Osteoblast (primary cell): ENCODE results near the gene CLIC5. TPM values are rescaled to one million over a fixed set of nuclear protein-coding genes. Genes with fewer than 3 reads are reported as not detected.

ENCODE experiments used
- DNase-seq: peaks from one replicate; pipeline ENCODE4 v3.0.0; 2011; ENCODE audit warnings: low spot score, mixed read lengths; ENCODE audit not compliant: insufficient read length; ENCODE audit errors: missing footprints
- H2AFZ ChIP-seq: 2 replicates; pipeline ENCODE4 v1.6.0; 2011; ENCODE audit warnings: mild to moderate bottlenecking, low read length
- H3K27ac ChIP-seq: 2 replicates; pipeline ENCODE4 v1.5.1; 2011; ENCODE audit warnings: mild to moderate bottlenecking, low read depth, low read length, moderate library complexity
- H3K27me3 ChIP-seq: 2 replicates; pipeline ENCODE4 v1.6.0; 2012; ENCODE audit warnings: mild to moderate bottlenecking, control low read depth, inconsistent platforms, low read length, moderate library complexity; ENCODE audit not compliant: insufficient read depth
- H3K36me3 ChIP-seq: 2 replicates; pipeline ENCODE4 v1.5.1; 2011; ENCODE audit warnings: mild to moderate bottlenecking, low read length, control low read depth, moderate library complexity; ENCODE audit not compliant: insufficient read depth
- H3K4me1 ChIP-seq: 2 replicates; pipeline ENCODE4 v1.5.1; 2011; ENCODE audit warnings: mild to moderate bottlenecking, low read length, control low read depth, moderate library complexity; ENCODE audit not compliant: insufficient read depth
- H3K4me2 ChIP-seq: 2 replicates; pipeline ENCODE4 v1.6.0; 2011; ENCODE audit warnings: mild to moderate bottlenecking, low read length; ENCODE audit not compliant: insufficient read depth
- H3K4me3 ChIP-seq: fragments of 200-600 bp; sonication (generic); 3 replicates; pipeline ENCODE4 v1.5.1; 2012; ENCODE audit warnings: mild to moderate bottlenecking, low read length, inconsistent platforms; ENCODE audit not compliant: insufficient read depth
- H3K79me2 ChIP-seq: 2 replicates; pipeline ENCODE4 v1.6.0; 2012; ENCODE audit warnings: mild to moderate bottlenecking, low read length, control low read depth, inconsistent platforms; ENCODE audit not compliant: insufficient read depth
- H3K9me3 ChIP-seq: 2 replicates; pipeline ENCODE4 v1.5.1; 2011; ENCODE audit warnings: low read depth, low read length, control low read depth
- H4K20me1 ChIP-seq: 2 replicates; pipeline ENCODE4 v1.6.0; 2012; ENCODE audit warnings: mild to moderate bottlenecking, low read length, control low read depth; ENCODE audit not compliant: insufficient read depth
- total RNA-seq: library from RNA; depleted of rRNA; stranded (reverse); fragments of >200 nt; gene quantifications from 2 replicates; pipeline ENCODE4 v1.2.3, GENCODE V29; 2012
- TF ChIP-seq, protein P1 (sequence below): IDR thresholded peaks from 2 replicates; pipeline ENCODE4 v1.5.1; 2011; ENCODE audit warnings: mild to moderate bottlenecking, low read depth, low read length, moderate library complexity; ENCODE audit errors: extremely low read depth

CLIC5 gene
- total RNA-seq, 1 donor: not detected

DNA sequence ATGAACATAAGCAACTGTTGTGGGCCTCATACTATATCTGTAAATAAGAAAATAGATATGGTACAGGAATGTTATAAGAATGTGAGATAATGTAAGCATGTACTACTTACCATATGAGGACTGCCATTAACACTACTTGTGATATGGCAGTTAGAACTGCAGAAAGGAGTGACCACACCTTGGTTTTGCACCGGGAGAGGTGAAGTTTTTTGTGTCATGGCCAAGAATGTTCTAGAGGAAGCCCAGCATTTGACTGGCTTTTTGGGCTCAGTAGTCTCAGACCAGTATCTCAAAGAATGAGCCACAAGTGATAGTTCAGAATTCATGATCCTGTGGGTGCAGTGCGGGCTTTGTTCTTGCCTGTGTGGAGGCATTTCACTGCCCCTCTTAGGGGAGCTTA lies 123.5 kb downstream of the CLIC5 start:
- no peaks in the 10 kb centered on the region for H3K27me3 ChIP-seq
- no peaks in the 10 kb centered on the region for H3K9me3 ChIP-seq
- H3K36me3 ChIP-seq: no peaks in the 10 kb centered on the region
- H4K20me1 ChIP-seq: no peaks in the 10 kb centered on the region
- no peak overlapping the region for H2AFZ ChIP-seq
- no peak overlapping the region for H3K4me2 ChIP-seq
- H3K4me3 ChIP-seq: no peak overlapping the region
- H3K79me2 ChIP-seq: no peaks in the 10 kb centered on the region
- no peak overlapping the region for H3K27ac ChIP-seq
- DNase-seq: no peak
- TF ChIP-seq, protein P1, sequence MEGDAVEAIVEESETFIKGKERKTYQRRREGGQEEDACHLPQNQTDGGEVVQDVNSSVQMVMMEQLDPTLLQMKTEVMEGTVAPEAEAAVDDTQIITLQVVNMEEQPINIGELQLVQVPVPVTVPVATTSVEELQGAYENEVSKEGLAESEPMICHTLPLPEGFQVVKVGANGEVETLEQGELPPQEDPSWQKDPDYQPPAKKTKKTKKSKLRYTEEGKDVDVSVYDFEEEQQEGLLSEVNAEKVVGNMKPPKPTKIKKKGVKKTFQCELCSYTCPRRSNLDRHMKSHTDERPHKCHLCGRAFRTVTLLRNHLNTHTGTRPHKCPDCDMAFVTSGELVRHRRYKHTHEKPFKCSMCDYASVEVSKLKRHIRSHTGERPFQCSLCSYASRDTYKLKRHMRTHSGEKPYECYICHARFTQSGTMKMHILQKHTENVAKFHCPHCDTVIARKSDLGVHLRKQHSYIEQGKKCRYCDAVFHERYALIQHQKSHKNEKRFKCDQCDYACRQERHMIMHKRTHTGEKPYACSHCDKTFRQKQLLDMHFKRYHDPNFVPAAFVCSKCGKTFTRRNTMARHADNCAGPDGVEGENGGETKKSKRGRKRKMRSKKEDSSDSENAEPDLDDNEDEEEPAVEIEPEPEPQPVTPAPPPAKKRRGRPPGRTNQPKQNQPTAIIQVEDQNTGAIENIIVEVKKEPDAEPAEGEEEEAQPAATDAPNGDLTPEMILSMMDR: no peak
- peaks cover 9% of the 10 kb centered on the region for H3K4me1 ChIP-seq

DNA sequence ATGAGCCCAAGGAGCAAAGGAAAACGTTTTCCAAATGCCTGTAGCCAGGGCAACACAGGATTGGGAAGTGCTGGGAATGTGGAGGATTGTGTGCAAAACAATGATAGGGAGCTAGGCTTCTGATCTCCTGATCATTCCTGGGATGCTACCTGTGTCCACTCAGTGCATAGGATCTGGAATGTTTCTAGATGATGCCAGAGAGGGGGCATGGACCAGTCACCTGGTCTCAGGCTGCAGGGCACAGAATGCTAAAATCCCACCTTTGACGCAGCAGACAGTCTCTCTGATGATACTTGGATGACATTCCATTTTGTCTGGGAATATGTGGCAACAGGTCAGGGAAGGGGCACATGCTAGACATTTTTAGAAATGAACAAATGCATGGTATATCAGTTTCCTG lies 128.9 kb downstream of the CLIC5 start:
- H3K4me3 ChIP-seq: no peak overlapping the region
- no peak overlapping the region for H3K27ac ChIP-seq
- H3K4me2 ChIP-seq: no peak overlapping the region
- H3K9me3 ChIP-seq: no peaks in the 10 kb centered on the region
- H3K27me3 ChIP-seq: no peaks in the 10 kb centered on the region
- no peaks in the 10 kb centered on the region for H4K20me1 ChIP-seq
- H3K79me2 ChIP-seq: no peaks in the 10 kb centered on the region
- peaks cover 4% of the 10 kb centered on the region for H3K4me1 ChIP-seq
- no peak for DNase-seq
- no peaks in the 10 kb centered on the region for H3K36me3 ChIP-seq
- TF ChIP-seq, protein P1: no peak
- H2AFZ ChIP-seq: no peak overlapping the region

GRCh38 chr6:45884336-45884735 lies 131.3 kb downstream of the CLIC5 start:
- no peak overlapping the region for H3K4me2 ChIP-seq
- H2AFZ ChIP-seq: no peak overlapping the region
- TF ChIP-seq, protein P1: no peak
- H3K27me3 ChIP-seq: no peaks in the 10 kb centered on the region
- no peak overlapping the region for H3K4me3 ChIP-seq
- no peak for DNase-seq
- no peaks in the 10 kb centered on the region for H3K79me2 ChIP-seq
- no peaks in the 10 kb centered on the region for H4K20me1 ChIP-seq
- H3K27ac ChIP-seq: no peak overlapping the region
- H3K9me3 ChIP-seq: no peaks in the 10 kb centered on the region
- H3K4me1 ChIP-seq: peaks cover 4% of the 10 kb centered on the region
- no peaks in the 10 kb centered on the region for H3K36me3 ChIP-seq

- H3K9me3 ChIP-seq: no peaks in the 10 kb centered on the region
- TF ChIP-seq, protein P1: no peak
- H2AFZ ChIP-seq: no peak overlapping the region
- H3K27ac ChIP-seq: no peak overlapping the region
- no peaks in the 10 kb centered on the region for H3K36me3 ChIP-seq
- no peak for DNase-seq
- H3K4me3 ChIP-seq: no peak overlapping the region
- H3K79me2 ChIP-seq: no peaks in the 10 kb centered on the region
- H3K4me2 ChIP-seq: no peak overlapping the region
- H3K27me3 ChIP-seq: no peaks in the 10 kb centered on the region
- H4K20me1 ChIP-seq: no peaks in the 10 kb centered on the region
- H3K4me1 ChIP-seq: peaks cover 4% of the 10 kb centered on the region
These were observed 133.0 kb downstream of the CLIC5 start for GRCh38 chr6:45882671-45883070.
